ENCODE measurements around the gene ACSL6.
A peak's percentile ranks its signal among the peaks of the same experiment; 100 is the strongest.

The ACSL6 gene, protein sequence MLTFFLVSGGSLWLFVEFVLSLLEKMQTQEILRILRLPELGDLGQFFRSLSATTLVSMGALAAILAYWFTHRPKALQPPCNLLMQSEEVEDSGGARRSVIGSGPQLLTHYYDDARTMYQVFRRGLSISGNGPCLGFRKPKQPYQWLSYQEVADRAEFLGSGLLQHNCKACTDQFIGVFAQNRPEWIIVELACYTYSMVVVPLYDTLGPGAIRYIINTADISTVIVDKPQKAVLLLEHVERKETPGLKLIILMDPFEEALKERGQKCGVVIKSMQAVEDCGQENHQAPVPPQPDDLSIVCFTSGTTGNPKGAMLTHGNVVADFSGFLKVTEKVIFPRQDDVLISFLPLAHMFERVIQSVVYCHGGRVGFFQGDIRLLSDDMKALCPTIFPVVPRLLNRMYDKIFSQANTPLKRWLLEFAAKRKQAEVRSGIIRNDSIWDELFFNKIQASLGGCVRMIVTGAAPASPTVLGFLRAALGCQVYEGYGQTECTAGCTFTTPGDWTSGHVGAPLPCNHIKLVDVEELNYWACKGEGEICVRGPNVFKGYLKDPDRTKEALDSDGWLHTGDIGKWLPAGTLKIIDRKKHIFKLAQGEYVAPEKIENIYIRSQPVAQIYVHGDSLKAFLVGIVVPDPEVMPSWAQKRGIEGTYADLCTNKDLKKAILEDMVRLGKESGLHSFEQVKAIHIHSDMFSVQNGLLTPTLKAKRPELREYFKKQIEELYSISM

DNA sequence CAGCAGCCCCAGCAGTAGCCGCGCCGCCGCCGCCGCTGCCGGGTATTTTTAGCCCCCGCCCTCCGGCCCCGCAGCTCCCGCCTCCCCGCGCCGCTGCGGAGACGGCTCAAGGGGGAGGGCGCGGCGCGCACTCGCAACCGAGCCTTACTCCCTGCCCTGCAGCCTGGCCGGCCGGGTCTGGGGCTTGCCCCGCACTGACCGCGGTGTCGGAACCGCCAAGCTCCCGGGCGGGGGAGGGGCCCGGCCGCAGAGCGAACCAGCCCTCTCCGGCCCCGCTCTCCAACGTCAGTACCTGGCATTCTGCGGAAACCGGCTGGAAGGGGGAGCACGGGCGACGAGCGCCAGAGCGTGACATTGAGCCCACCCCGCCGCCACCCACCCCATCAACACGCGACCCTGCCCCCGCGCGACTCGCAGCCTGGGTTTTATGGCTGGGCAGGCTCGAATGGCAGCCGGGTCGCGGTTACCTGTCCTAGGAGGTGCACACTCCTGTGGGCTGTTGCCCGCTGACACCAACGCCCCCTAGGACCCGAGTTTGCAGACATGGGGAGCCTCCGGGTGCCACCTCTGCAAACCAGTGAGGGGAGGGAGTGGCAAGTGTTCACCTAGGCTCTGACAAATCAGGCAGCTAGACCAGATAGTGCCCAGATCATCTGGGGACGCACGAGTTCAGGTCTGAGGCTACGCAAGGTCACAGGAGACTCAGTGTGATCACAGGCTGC is at the start of gene ACSL6:
Gene ACSL6 (minus strand): TSS at position 37 of the 722 bp plus-strand sequence. CDS start 105 bp downstream, outside the sequence.
- peak; percentile 35 for DNase-seq (ENCODE audit: low read depth, low spot score)

- DNase-seq (ENCODE audit: low read depth, low spot score): no peak
Measured at GRCh38 chr5:132060501-132061161, 49.2 kb upstream of the ACSL6 start, which contains the start of gene IL3. IL3 (plus strand) TSS chr5:132060655; CDS start chr5:132060707, 52 bp downstream.

- DNase-seq (ENCODE audit: low read depth, low spot score): no peak
Measured at GRCh38 chr5:132059696-132060500, 48.4 kb upstream of the ACSL6 start.

DNA sequence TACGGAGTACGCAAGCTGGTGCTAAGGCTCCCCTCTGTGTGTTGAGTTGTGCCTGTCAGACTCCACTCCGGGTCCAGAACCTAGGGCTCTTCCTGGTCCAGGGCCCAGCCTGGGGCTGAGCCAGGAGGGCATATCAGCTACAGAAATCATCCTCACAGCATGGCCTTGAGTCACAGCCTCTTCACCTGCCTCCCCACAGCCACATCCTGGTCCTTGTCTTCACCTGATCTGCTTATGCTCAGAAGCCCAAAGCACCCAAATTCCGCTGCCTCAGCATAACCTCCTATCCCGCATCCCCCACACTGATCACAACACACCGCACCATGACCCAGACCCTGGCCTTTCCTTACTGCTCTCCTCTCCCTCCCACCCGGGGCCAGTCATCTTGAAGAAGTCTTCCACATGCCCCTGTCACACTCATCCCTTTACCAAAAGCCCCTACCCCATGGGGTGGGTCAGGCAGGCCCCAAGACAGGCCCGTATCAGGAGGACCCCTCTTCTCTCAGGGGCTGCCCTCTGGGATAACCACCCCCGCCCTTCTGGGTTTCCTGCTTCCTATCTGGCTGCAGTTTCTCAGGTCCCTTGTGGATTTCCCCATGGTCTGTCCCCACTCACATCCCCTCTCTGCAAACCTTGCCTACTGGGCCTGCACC is 47.7 kb upstream of the ACSL6 start:
- no peak for DNase-seq (ENCODE audit: low read depth, low spot score)

DNA sequence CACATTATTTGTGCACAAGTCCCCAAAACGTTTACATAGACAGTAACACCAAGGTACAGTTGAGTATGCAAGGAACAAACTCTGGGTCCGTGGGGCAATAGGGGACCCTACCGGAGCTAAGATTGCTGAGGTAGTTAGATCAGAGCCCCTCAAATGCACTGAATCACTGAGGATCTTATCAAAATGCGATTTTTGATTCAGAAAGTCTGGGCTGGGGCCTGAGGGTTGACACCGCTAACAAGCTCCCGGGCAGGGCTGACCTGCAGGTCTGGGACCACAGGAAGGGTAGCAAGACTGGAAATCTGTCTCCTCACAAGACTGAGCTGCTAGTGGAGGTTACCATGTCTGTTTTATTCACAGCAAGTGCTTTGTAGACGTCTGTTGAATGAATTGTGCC is 47.2 kb upstream of the ACSL6 start:
- no peak for DNase-seq (ENCODE audit: low read depth, low spot score)

DNA sequence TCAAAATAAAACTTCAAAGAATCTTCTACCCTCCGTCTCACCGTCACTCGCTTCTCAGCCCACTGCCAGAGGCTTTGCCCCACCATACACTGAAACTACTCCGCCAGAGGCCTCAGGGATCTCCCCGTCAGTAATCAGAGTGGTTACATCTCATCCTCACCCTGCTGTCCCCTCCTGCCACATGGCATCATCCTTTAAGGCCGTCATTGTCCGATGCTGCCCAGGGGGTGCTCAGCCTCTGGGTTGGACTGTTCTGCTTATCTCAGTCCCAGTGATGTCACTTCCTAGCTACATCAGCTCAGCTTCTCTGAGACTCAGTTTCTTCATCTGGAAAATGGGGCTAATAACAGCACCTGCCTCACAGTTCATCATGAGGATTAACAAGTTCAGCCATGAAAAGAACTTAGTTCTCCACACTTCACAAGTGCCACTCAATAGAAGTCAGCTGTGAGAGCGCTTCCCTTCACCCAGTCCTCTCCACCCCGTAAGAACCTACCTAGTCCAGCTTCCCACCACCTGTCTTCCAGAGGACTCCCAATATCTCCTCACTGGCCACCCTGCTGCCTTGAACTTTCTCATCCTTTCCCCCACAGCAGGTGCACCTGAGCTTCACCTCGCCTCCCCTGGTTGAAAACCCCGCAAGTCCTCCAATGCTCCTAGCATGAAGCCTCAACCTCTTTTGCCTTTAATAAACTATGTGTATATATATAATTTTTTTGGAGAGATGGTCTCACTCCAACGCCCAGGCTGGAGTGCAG is 46.2 kb upstream of the ACSL6 start:
- no peak for DNase-seq (ENCODE audit: low read depth, low spot score)

DNA sequence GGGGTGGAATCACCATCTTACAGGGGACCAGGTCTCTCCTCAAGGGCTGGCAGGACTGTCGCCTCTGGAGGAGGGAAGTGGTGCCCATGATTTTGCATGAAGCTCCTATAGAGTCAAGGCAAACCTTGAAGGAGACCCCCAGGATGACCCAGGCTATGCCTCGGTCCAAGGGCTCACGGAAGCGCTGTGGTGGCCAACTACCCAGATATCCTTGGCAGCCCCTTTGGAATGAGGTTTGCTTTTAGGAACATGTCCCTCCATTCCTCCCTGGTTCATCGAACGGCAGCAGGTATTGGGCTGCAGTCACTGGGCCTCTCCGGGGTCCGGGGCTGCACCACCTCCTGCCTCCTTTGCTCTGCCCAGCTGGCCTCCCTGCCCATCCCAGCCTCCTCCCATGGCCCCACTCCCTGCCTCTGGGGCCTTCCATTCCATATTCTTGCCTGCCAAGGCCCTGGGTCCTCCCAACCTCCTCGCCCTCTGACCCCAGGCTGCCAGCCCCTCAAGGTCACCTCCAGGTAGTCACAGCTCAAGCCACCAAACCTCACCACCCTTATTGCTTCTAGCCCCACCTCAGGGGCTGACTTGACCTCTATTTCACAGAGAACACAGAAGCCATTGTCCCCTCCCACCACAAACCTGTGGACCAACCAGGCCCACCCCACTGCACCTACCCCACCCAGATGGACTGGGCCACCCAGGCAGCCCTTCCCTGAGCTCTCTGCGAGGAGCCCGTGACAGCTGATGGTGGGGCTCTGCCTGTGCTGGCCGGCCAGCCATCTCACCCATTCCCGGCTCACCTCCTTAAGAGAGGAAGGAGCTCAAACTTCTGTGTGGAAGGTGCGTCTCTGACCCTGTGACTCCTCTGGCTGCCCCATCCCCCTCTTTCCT is 45.4 kb upstream of the ACSL6 start:
- DNase-seq (ENCODE audit: low read depth, low spot score): no peak

DNA sequence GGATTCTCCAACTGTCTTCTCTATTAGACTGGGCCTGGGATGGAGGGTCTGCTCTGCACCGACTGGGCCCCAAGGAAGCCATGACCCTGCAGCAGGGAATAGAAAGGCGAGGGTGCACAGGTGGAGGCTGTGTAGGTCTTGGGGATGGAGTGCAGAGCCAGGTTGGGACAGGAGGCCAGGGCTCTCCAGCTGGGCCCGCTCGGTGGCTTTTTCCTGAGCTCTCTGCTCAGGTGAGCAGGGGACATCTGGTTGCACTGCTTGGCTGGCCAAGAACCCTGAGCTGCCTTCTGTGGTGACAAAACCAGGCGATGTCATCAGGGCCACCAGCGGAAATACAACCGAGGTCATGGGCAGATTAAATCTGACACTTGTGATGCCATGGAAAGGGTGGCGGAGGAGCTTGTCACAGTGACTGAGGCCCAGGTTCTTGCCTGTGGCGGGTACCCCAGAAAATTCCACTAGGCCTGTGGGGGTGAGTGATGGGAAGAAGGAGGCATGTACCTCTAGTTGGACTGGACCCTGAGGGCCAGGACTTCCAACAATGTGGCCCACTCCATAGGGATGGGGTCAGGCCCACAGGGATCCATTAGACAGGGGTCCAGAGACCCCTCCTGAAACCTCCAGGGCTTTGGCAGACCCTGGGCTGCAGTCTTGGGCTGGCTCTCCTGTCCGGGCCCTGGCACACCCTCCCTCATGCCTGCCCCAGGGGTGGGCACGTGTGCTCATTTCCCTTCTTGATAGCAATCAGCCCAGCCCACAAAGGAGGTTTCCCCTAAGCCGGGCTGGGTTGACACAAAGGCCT is 44.6 kb upstream of the ACSL6 start:
- no peak for DNase-seq (ENCODE audit: low read depth, low spot score)

GRCh38 chr5:132055441-132055807 is 44.0 kb upstream of the ACSL6 start:
- no peak for DNase-seq (ENCODE audit: low read depth, low spot score)

DNA sequence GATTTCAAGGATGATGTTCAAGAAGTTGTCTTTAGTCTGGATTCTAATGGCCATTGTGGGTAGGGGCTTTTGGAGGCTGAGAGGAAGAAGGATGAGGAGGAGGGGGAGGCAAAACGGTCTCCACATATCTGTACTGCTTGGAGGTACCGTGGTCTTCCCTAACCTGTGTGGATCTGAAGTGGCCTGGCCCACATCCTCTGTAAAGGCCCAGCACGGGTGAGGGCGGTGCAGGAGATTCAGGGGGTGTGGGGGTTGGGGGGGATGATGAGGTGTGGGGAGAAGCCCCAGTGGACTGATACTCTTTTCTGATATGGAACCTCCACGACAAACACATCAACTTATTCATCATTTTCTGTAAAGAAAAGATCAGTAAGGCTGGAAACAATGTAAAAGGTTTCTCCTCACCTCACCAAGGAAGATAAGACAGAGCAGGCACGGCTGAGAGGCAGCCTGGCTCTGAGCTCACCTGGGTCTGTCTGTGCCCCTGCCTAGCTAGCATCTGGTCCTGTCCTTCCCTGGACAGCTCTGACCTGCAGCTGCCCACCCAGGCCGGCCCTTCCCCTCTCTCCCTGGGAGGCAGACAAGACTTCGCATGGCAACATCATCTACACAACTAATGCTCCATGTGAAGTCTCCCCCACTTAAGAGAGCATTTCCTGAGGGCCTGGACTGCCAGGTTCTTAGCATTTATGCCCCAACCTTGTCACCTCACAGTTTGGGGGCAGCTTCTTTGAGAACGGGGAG is 43.4 kb upstream of the ACSL6 start:
- DNase-seq (ENCODE audit: low read depth, low spot score): no peak

DNA sequence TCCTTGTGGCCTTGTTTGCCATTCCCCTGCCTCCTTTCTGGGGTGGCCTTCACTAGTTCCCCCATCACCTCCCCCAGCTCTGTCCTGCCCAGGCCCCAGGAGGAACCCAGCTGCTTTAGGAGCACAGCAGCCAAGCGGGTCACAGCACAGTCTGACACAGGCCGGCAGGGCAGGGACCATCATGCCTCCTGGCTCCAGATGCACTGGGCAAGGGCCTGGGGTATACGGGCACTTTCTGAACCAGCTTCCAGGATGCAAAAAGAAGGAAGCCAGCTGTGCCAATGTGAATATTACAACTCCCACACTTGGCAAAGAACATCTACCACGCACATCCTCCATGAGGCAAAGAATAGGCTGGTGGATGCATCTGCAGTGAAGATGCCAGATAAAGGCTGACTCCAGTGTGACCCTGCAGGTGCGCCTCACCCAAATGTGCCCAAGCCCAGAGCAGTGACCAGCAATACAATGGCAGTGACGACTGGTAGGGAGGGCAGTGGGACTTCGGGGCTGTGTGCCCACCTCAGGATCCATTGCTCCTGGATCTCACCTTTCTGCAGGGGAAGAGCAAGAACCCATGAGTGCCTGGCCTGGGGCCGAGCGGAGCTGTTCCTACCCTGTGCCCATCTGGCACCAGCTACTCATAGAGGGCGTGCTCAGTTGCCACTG is 42.7 kb upstream of the ACSL6 start:
- no peak for DNase-seq (ENCODE audit: low read depth, low spot score)

GRCh38 chr5:132053483-132053882 is 42.0 kb upstream of the ACSL6 start:
- no peak for DNase-seq (ENCODE audit: low read depth, low spot score)

GRCh38 chr5:132052520-132052919 is 41.1 kb upstream of the ACSL6 start:
- no peak for DNase-seq (ENCODE audit: low read depth, low spot score)

- no peak for DNase-seq (ENCODE audit: low read depth, low spot score)
Measured at GRCh38 chr5:132050661-132051552, 39.4 kb upstream of the ACSL6 start.

DNA sequence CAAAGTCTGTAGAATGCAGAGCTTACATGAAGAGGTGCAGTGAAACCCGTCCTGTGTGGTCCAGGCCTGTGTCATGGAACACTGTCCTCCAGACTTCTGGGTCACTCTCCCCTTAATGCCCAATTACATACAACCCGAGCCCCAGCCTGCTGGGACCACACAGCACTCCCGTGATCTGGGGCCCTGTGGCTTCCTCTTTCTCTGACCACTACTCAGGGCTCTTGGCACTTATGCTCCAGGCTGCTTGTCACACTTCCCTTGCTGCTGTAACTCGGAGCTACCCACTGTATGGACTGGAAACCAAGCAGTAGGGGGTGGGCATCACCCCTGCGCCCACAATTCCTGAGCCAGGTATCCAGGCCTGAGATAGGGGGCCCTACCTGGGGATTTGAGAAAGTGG is 38.7 kb upstream of the ACSL6 start:
- DNase-seq (ENCODE audit: low read depth, low spot score): no peak

GRCh38 chr5:132049559-132049958 is 38.1 kb upstream of the ACSL6 start:
- no peak for DNase-seq (ENCODE audit: low read depth, low spot score)

Data from astrocyte of the hippocampus (primary cell).